H9 (cell line): ENCODE data around the gene LDLRAD4. TPM values are rescaled to one million over a fixed set of nuclear protein-coding genes. Genes with fewer than 3 reads are reported as not detected.

Source experiments
- DNase-seq: peaks from one replicate; pipeline ENCODE4 v3.0.0-alpha.2; 2017
- H2AFZ ChIP-seq: one replicate; pipeline ENCODE4 v1.6.1; 2013; ENCODE audit warnings: mild to moderate bottlenecking, low read length, control low read depth, moderate library complexity
- H2AK5ac ChIP-seq: 2 replicates; pipeline ENCODE4 v1.6.1; 2013; ENCODE audit warnings: low read length, control low read depth, mixed read lengths; ENCODE audit not compliant: insufficient read length
- H2BK120ac ChIP-seq: one replicate; pipeline ENCODE4 v1.6.1; 2013; ENCODE audit warnings: low read depth, mild to moderate bottlenecking, low read length, control low read depth, inconsistent platforms; ENCODE audit not compliant: poor library complexity, severe bottlenecking
- H2BK12ac ChIP-seq: 2 replicates; pipeline ENCODE4 v1.6.1; 2013; ENCODE audit warnings: low read length, control low read depth, mixed read lengths, low read depth; ENCODE audit not compliant: insufficient read length
- H2BK15ac ChIP-seq: 2 replicates; pipeline ENCODE4 v1.6.1; 2013; ENCODE audit warnings: low read depth, low read length, control low read depth
- H2BK20ac ChIP-seq: one replicate; pipeline ENCODE4 v1.6.1; 2013; ENCODE audit warnings: low read depth, mild to moderate bottlenecking, low read length, control low read depth, inconsistent platforms; ENCODE audit not compliant: poor library complexity, severe bottlenecking
- H2BK5ac ChIP-seq: 2 replicates; pipeline ENCODE4 v1.6.1; 2013; ENCODE audit warnings: low read length, control low read depth, mixed read lengths; ENCODE audit not compliant: insufficient read length
- H3K14ac ChIP-seq: 2 replicates; pipeline ENCODE4 v1.6.1; 2013; ENCODE audit warnings: low read length, control low read depth; ENCODE audit not compliant: insufficient read depth
- H3K18ac ChIP-seq: 2 replicates; pipeline ENCODE4 v1.6.1; 2013; ENCODE audit warnings: low read depth, mild to moderate bottlenecking, mixed read lengths, low read length, control low read depth; ENCODE audit not compliant: insufficient read length
- H3K23ac ChIP-seq: 2 replicates; pipeline ENCODE4 v1.6.1; 2013; ENCODE audit warnings: low read length, control low read depth, mixed read lengths, low read depth; ENCODE audit not compliant: insufficient read length
- H3K23me2 ChIP-seq: 2 replicates; pipeline ENCODE4 v1.6.1; 2013; ENCODE audit warnings: low read depth, mild to moderate bottlenecking, mixed read lengths, low read length, control low read depth; ENCODE audit not compliant: insufficient read length, poor library complexity, severe bottlenecking
- H3K27ac ChIP-seq: 2 replicates; pipeline ENCODE4 v1.5.1; 2013; ENCODE audit warnings: low read length, control low read depth, mixed read lengths, low read depth; ENCODE audit not compliant: insufficient read length
- H3K27me3 ChIP-seq: 2 replicates; pipeline ENCODE4 v1.6.1; 2013; ENCODE audit warnings: low read length, control low read depth, inconsistent platforms; ENCODE audit not compliant: insufficient read depth
- H3K4ac ChIP-seq: 2 replicates; pipeline ENCODE4 v1.6.1; 2013; ENCODE audit warnings: low read depth, mild to moderate bottlenecking, control low read depth, inconsistent platforms, low read length, moderate library complexity
- H3K4me1 ChIP-seq: 2 replicates; pipeline ENCODE4 v1.6.1; 2013; ENCODE audit warnings: low read length, control low read depth, inconsistent platforms; ENCODE audit not compliant: insufficient read depth
- H3K4me2 ChIP-seq: 2 replicates; pipeline ENCODE4 v1.6.1; 2013; ENCODE audit warnings: low read length, control low read depth, mixed read lengths; ENCODE audit not compliant: insufficient read length, insufficient read depth
- H3K56ac ChIP-seq: 2 replicates; pipeline ENCODE4 v1.6.1; 2013; ENCODE audit warnings: low read depth, mild to moderate bottlenecking, mixed read lengths, low read length, control low read depth; ENCODE audit not compliant: insufficient read length
- H3K79me1 ChIP-seq: 2 replicates; pipeline ENCODE4 v1.6.1; 2013; ENCODE audit warnings: low read depth, mild to moderate bottlenecking, moderate library complexity, low read length, control low read depth, inconsistent platforms; ENCODE audit not compliant: insufficient read depth, poor library complexity, severe bottlenecking
- H3K79me2 ChIP-seq: 2 replicates; pipeline ENCODE4 v1.6.1; 2013; ENCODE audit warnings: low read length, control low read depth, inconsistent platforms; ENCODE audit not compliant: insufficient read depth
- H3K9ac ChIP-seq: 2 replicates; pipeline ENCODE4 v1.6.1; 2013; ENCODE audit warnings: low read length, control low read depth, mixed read lengths; ENCODE audit not compliant: insufficient read length; ENCODE audit errors: extremely low read depth
- H3K9me3 ChIP-seq: one replicate; pipeline ENCODE4 v1.6.1; 2013; ENCODE audit warnings: low read depth, low read length, inconsistent platforms; ENCODE audit not compliant: control insufficient read depth
- H3T11ph ChIP-seq: one replicate; pipeline ENCODE4 v1.6.1; 2013; ENCODE audit warnings: mild to moderate bottlenecking, low read length, control low read depth, inconsistent platforms
- H4K20me1 ChIP-seq: one replicate; pipeline ENCODE4 v1.6.1; 2013; ENCODE audit not compliant: control insufficient read depth, insufficient read length, insufficient read depth
- H4K5ac ChIP-seq: 2 replicates; pipeline ENCODE4 v1.6.1; 2013; ENCODE audit warnings: low read depth, mild to moderate bottlenecking, mixed read lengths, low read length, control low read depth; ENCODE audit not compliant: insufficient read length
- H4K8ac ChIP-seq: replicated peaks from 2 replicates; pipeline ENCODE4 v1.6.1; 2013; ENCODE audit warnings: low read length, control low read depth, mixed read lengths, low read depth; ENCODE audit not compliant: insufficient read length
- H4K91ac ChIP-seq: 2 replicates; pipeline ENCODE4 v1.6.1; 2013; ENCODE audit warnings: low read depth, mild to moderate bottlenecking, moderate library complexity, mixed read lengths, low read length, control low read depth; ENCODE audit not compliant: insufficient read length
- H3K27ac Mint-ChIP-seq, 3 experiments: 2 replicates in 2 of 3; 3 replicates in 1 of 3; pipeline ENCODE4 v1.8.0; 2020 to 2021; ENCODE audit warnings: mixed read lengths in 3 of 3, mild to moderate bottlenecking in 1 of 3, moderate library complexity in 1 of 3
- H3K27me3 Mint-ChIP-seq: 2 replicates; pipeline ENCODE4 v1.8.0; 2021; ENCODE audit warnings: low read depth, mild to moderate bottlenecking, moderate library complexity, mixed read lengths
- H3K36me3 Mint-ChIP-seq, 3 experiments: 2 replicates in 2 of 3; 3 replicates in 1 of 3; pipeline ENCODE4 v1.8.0; 2020 to 2021; ENCODE audit warnings: low read depth in 3 of 3, mixed read lengths in 3 of 3; ENCODE audit not compliant: insufficient read depth in 1 of 3
- H3K4me1 Mint-ChIP-seq, 2 experiments: 2 replicates each; pipeline ENCODE4 v1.8.0; 2020; ENCODE audit warnings: mixed read lengths in 2 of 2
- H3K4me3 Mint-ChIP-seq, 2 experiments: 2 replicates in 1 of 2; 3 replicates in 1 of 2; pipeline ENCODE4 v1.8.0; 2020 to 2021; ENCODE audit warnings: mild to moderate bottlenecking in 2 of 2, mixed read lengths in 2 of 2, moderate library complexity in 1 of 2
- H3K9me3 Mint-ChIP-seq, 2 experiments: 2 replicates in 1 of 2; 3 replicates in 1 of 2; pipeline ENCODE4 v1.8.0; 2020; ENCODE audit warnings: mild to moderate bottlenecking in 2 of 2, mixed read lengths in 2 of 2, moderate library complexity in 1 of 2
- CTCF ChIP-seq: fragments of 200-600 bp; sonication (generic); conservative IDR thresholded peaks from 3 replicates; pipeline ENCODE4 v1.8.0; 2021; ENCODE audit warnings: antibody characterized with exemption, mild to moderate bottlenecking
- WGBS: extraction: QIAGEN DNeasy Blood & Tissue Kit; methylation state at CpG from one replicate; pipeline ENCODE4 v1.1.7; 2013; ENCODE audit warnings: missing lambda C conversion rate, low lambda C conversion rate, mixed read lengths; ENCODE audit not compliant: insufficient read length; ENCODE audit errors: extremely low coverage; 5-methylcytosine and 5-hydroxymethylcytosine counted together
- total RNA-seq: library from RNA; stranded (reverse); gene quantifications from 2 replicates; pipeline ENCODE4 v1.2.1, GENCODE V29; 2021

LDLRAD4 gene
- total RNA-seq, 1 experiment from 2014 or later, result 3.9 TPM

DNA sequence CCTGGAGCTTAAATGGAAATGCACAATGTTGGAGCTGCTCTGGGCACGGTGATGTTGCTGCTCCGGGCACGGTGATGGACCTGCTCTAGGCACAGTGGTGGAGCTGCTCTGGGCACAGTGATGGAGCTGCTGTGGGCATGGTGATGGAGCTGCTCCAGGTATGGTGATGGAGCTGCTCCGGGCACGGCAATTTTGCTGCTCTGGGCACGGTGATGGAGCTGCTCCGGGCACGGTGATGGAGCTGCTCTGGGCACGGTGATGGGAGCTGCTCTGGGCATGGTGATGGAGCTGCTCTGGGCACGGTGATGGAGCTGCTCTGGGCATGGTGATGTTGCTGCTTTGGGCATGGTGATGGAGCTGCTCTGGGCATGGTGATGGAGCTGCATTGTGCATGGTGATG, 79.7 kb downstream of the LDLRAD4 start:
- Histone ChIP-seq H4K5ac (no peak overlapping the region), H3K79me1 (no peaks in the 10 kb centered on the region), H3K9ac (no peak overlapping the region), H3K56ac (no peak overlapping the region), H2AFZ (no peak overlapping the region), H2BK15ac (no peak overlapping the region), H3K23me2 (no peaks in the 10 kb centered on the region), H3K4me1 (no peaks in the 10 kb centered on the region), H3K14ac (no peak overlapping the region), H3K4ac (no peak overlapping the region), H3K18ac (no peak overlapping the region), H4K20me1 (no peaks in the 10 kb centered on the region), H3K27me3 (no peaks in the 10 kb centered on the region), H3K79me2 (no peaks in the 10 kb centered on the region), H4K91ac (no peak overlapping the region), H2BK5ac (no peak overlapping the region), H3K4me2 (no peak overlapping the region), H3T11ph (no peak overlapping the region), H3K9me3 (no peaks in the 10 kb centered on the region), H2BK20ac (no peak overlapping the region), H3K27ac (no peak overlapping the region), H4K8ac (no peak overlapping the region), H2AK5ac (no peak overlapping the region), H2BK12ac (no peak overlapping the region), H2BK120ac (no peak overlapping the region), H3K23ac (no peak overlapping the region)
- no peaks in the 10 kb centered on the region for H3K36me3 Mint-ChIP-seq
- DNase-seq, result no peak
- no CpG with 5 or more reads among the region's 10 CpGs for WGBS
- peaks cover 15% of the 10 kb centered on the region in 2 experiments for H3K4me1 Mint-ChIP-seq
- H3K9me3 Mint-ChIP-seq, result no peaks in the 10 kb centered on the region
- H3K27ac Mint-ChIP-seq, result peak overlapping the region in 1 of 3 experiments; percentile 61; a peak in 1 of 7 replicates
- H3K4me3 Mint-ChIP-seq, result no peak overlapping the region
- H3K27me3 Mint-ChIP-seq, result no peaks in the 10 kb centered on the region; the same call in 1 of the 2 replicates
- no peak for TF ChIP-seq CTCF
